Inferior parietal cortex (tissue), 1 donor: ENCODE measurements around the gene CACNA1D.

Experiments
- DNase-seq: peaks from one replicate; pipeline ENCODE4 v3.0.0-alpha.2; 2016; ENCODE audit errors: extremely low spot score

Gene CACNA1D

GRCh38 chr3:53495520-53496391 is 1.3 kb downstream of the CACNA1D start:
- no peak for DNase-seq

GRCh38 chr3:53496392-53496670 is 1.9 kb downstream of the CACNA1D start:
- peak; percentile 32 for DNase-seq

GRCh38 chr3:53496984-53497383 is 2.6 kb downstream of the CACNA1D start:
- no peak for DNase-seq

GRCh38 chr3:53498806-53499641 is 4.6 kb downstream of the CACNA1D start:
- DNase-seq: no peak

- DNase-seq: no peak
These were observed 5.9 kb downstream of the CACNA1D start for GRCh38 chr3:53500165-53500777.

- DNase-seq: no peak
These were observed 6.8 kb downstream of the CACNA1D start for GRCh38 chr3:53501178-53501577.

- peak; percentile 55 for DNase-seq
These were observed 8.3 kb downstream of the CACNA1D start for GRCh38 chr3:53502737-53503136.

- no peak for DNase-seq
These were observed 8.8 kb downstream of the CACNA1D start for GRCh38 chr3:53503195-53503594.

- no peak for DNase-seq
These were observed 11.8 kb downstream of the CACNA1D start for GRCh38 chr3:53506110-53506762.

GRCh38 chr3:53506763-53507145 is 12.3 kb downstream of the CACNA1D start:
- DNase-seq: no peak

GRCh38 chr3:53509494-53509893 is 15.1 kb downstream of the CACNA1D start:
- DNase-seq: no peak

- no peak for DNase-seq
These were observed 16.1 kb downstream of the CACNA1D start for GRCh38 chr3:53510508-53510907.

- no peak for DNase-seq
These were observed 16.8 kb downstream of the CACNA1D start for GRCh38 chr3:53511246-53511645.

- no peak for DNase-seq
These were observed 19.3 kb downstream of the CACNA1D start for GRCh38 chr3:53513556-53514190.

- DNase-seq: no peak
These were observed 21.9 kb downstream of the CACNA1D start for GRCh38 chr3:53516339-53516738.

- no peak for DNase-seq
These were observed 24.1 kb downstream of the CACNA1D start for GRCh38 chr3:53518495-53518981.

- DNase-seq: no peak
These were observed 24.8 kb downstream of the CACNA1D start for GRCh38 chr3:53519065-53519709.

- DNase-seq: no peak
These were observed 28.9 kb downstream of the CACNA1D start for GRCh38 chr3:53523346-53523745.

GRCh38 chr3:53524566-53524965 is 30.2 kb downstream of the CACNA1D start:
- DNase-seq: no peak

- DNase-seq: no peak
These were observed 31.6 kb downstream of the CACNA1D start for GRCh38 chr3:53525765-53526703.
